GM03348 (cell line): ENCODE results near the gene C1QTNF8.

Experiments used
- DNase-seq: peaks from one replicate; pipeline ENCODE4 v3.0.0; 2012; ENCODE audit warnings: low spot score

C1QTNF8 gene

DNA sequence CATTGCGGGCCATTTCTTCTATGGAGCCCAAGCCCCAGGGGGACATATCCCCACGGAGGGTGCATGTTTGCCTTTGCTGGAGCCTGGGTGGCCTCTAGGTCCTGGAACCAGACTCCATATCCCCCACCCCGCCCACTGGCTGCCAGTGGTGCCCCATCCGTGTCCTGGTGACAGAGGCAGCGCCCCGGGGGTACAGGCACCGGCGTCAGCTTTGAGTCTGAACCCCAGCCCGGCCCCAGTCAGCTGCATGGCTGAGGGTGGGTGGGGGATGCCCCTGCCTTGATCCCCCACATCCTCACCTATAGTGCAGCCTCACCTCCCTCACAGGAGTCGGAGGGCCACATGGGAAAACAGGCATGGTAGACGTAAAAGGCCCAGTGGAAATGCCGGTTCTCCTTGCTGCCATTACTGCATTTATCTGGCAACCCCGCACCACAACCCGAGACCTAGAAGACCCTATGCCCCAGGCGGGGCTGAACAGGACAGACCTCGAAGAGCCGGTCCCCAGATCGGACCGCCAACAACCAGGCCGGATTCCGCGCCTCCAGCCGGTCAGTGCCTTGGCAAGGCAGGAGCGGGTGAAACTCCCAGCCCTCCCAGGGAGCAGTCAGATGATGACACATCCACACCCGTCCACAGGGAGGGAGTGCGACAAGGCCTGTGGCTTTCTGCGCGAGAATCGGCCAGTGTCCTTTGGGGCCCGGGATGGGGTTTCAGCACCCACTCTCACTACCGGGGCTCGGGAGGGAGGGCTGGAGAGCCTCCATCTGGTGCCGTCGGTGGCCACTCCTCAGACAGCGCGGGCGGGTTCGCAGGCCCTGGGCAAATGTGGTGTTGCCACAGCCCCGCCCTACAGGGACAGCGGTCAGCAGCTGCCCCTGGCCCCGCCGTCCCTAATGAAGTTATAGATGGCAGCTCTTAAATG, 35.4 kb downstream of the C1QTNF8 start:
- no peak for DNase-seq

DNA sequence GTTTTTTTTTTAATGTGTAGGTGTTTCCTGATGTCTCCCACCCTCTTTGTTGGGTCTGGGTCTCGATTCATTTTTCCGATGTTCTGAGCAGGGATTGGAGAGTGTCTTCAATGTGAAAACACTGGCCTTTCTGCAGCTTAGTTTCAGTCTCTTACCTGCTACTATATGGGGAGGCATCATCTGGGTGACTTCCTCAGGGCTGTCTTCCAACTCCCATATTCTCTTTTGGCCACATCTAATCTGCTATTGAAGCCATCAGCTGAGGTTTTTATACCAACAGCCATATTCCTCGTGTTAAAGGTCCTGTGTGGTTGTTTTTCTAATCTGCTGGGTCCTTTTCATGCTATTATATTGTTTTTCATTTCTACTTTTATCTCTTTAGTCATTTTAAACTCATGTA, 36.7 kb downstream of the C1QTNF8 start:
- no peak for DNase-seq

- DNase-seq, result no peak
These were observed 37.8 kb downstream of the C1QTNF8 start for GRCh38 chr16:1058216-1058615.

DNA sequence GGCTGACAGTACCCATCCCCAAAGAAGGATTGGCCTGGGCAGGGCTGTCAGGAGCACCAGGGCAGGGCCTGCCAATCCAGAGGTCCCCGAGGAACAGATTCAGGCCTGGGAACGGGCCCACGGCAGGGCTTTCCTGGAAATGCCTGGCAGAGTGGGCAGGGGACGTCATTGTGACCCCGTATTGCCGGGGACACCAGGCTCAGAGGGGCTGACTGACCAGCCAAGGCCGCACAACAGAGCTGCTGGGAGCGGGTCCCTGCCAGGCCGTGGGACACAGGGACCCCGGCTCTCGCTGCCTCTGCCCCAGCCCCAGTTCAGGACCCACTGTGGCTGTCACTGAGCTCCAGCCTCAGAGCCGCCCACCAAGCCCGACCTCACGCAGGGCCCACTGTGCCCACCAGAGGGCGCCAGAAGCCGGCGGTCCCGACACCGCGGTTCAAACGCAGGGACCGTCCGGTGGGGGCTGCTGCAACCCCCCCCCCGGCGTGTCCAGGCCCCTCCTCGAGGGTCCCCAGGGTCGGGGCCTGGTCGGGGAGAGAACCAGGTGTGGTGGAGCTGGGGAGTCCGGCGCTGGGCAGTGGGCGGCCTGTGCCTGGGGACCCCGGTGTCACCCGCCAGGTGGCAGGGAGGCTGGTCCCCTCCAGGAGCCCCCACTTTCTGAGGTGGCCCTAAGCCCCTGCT, 38.7 kb downstream of the C1QTNF8 start:
- peak; percentile 83 for DNase-seq

DNA sequence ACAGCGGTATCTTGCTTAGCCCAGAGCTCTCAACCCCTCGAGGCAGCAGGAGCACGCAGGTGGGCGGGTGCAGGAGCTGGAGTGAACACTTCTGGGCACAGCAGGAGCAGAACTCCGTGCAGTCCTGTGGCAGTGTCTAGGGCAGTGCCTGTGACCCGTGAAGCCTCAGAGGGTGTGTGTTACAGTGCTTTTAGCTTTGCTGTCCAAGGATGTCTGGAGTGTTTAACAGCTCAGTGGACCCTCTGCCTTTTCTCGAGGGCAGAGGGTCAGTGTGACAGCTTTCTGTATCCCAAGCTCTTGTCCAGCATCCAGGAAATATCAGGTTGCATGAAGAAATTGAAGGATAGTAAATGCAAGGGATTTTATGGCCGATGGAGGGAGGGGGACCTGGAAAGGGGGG, 39.8 kb downstream of the C1QTNF8 start:
- DNase-seq, result no peak

GRCh38 chr16:1055557-1055924, 40.5 kb downstream of the C1QTNF8 start:
- no peak for DNase-seq

DNA sequence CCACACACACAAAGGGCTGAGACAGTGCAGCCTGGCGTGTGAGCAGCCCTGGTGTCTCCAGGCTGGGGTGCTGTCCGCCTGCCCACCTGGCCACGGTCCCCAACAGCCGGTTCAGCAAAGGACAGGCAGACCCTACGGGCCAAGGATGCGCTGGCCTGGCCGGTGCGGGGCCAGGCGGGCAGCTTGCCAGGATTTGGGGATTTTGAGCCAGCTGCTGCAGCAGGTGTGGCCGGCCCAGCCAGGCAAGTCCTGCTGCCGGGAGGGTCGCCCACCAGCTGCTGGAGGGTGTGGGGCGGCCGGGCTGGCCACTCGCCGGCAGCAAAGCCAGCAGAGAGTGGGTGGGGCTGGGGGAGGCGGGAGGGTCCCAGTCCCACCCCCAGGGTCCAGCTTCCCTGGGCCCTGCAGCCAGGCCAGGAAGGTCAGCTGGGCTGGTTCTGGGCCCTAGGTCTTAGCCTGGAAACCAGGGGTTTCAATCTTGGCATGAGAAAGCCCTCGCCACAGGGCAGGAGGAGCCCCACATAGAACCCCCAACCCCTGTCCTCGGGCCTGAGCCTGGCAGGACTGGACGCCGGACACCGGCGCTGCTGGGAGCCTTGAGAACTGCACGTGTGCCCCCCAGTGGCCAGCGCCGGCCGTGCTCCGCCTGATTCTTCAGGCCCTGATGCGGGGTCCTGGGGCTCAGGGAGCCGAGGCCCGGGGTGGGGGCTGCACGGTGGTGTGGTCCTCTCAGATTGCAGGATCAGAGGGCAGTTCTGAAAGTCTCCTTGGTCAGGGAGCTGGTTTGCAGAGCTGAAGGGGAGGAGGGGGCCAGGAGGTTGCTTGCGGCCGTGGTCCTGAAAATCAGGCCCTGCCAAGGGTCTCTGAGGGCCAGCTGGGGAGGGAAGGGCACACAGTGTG, 41.1 kb downstream of the C1QTNF8 start:
- DNase-seq, result peak; percentile 93

DNA sequence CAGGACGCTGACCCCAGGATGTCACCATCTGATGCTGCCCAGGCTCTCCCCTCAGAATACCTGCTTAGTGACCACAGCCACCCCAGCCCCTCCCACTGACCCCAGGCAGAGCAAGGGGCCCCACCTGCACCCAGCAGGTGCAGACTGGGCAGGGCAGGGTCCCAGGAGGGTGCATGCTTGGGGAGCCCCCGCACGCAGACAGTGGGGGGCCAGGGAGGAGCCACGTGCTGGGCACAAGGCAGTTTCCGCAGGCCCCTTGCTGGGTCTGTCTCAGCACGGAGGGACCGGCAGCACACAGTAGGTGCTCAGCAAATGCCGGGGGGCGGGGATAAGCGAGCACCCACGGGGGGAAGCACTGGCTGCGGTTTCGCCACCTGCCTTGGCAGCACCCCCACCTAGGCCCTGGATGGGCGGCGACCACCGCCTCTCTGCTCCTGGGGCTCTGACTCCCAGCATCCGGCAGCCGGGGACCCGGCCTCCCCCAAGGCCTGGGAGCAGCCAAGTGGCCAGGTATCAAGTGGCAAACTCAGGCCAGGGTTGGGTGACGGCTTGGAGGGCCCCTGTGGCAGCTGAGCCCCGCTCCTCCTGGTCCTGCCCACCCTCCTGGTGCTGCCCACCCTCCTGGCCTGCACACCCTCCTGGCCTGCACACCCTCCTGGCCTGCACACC, 42.2 kb downstream of the C1QTNF8 start:
- no peak for DNase-seq

GRCh38 chr16:1053121-1053521, 42.9 kb downstream of the C1QTNF8 start:
- no peak for DNase-seq

DNA sequence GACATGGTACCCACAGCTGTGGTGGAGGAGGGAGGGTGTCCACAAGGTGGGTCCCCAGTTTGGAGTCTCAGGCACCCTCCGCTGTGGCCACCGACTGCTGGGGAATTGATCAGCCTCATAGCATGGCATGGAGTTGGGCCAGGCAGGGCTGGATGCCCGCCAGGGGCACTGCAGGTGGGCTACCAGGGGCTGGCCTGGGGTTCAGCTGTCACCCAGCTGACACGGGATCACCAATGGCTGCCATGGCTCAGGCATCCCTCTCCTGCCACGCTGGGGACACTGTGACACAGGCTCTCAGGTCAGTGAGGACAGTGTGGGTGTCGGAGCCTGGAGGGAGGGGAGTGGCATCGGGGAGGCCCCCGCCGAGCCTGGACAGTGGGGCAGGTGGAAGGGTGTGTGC, 43.3 kb downstream of the C1QTNF8 start:
- DNase-seq, result no peak

DNA sequence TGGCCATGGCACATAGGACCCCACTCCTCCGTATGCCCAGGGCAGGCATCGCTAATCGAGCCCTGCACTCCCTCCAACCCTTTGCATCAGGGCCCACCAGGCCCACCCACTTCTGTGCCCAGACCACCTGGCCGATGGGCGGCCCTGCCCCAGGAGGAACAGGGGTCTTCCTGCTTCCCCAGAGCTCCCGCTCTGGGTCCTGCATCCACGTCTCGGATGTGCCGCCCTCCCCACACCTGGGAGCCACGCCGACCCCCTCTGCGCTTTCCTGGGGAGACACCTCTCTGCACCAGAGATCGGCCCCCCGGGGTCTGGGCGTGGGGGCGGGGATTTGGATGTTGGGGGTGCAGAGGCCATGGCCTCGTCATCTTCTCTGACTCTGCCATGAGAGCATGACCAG, 44.6 kb downstream of the C1QTNF8 start:
- no peak for DNase-seq

GRCh38 chr16:1050921-1051320, 45.1 kb downstream of the C1QTNF8 start:
- DNase-seq, result no peak

- no peak for DNase-seq
These were observed 45.5 kb downstream of the C1QTNF8 start for GRCh38 chr16:1050516-1050915.

- no peak for DNase-seq
These were observed 46.1 kb downstream of the C1QTNF8 start for GRCh38 chr16:1049976-1050247.

DNA sequence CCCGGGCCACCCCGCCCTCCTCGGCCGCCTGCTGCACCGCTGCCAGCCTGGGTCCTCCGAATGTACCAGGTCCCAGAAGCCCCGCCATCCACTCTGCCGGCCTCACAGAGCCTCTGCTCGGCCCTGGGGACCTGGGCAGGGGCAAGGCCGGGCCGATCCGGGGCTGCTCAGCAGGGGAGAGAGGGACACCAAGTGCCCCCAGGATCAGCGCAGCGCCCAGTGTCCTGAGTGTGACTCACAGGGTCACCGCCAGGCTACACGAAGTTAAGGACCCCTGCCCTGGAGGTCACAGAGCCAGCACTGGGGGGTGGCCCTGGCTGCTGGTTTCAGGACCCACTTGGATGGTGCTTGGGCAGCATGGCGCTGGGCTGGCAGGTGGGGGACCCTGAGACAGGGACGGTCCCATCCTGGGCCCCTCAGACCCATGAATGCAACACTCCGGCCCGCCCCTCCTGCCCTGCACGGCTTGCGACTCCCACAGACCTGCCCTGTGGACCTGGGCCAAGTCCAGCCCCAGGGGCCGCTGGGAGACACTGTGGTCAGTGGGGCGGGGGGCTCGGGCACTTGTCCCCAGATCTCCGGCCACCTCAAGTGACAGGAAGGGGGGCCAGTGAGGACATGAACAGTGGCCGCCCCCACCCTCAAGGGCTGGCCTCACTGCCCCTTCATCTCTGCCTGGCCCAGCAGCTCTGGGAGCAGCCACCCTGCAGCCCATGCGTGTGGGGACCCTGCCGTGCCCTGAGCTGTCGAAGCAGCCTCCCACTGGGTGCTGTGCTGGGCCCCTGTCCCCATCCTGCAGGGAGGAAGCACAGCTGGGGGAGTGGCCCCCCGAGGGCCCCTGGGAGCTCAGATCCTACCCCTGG, 46.7 kb downstream of the C1QTNF8 start:
- no peak for DNase-seq

GRCh38 chr16:1048442-1049112, 47.5 kb downstream of the C1QTNF8 start:
- DNase-seq, result peak; percentile 86

DNA sequence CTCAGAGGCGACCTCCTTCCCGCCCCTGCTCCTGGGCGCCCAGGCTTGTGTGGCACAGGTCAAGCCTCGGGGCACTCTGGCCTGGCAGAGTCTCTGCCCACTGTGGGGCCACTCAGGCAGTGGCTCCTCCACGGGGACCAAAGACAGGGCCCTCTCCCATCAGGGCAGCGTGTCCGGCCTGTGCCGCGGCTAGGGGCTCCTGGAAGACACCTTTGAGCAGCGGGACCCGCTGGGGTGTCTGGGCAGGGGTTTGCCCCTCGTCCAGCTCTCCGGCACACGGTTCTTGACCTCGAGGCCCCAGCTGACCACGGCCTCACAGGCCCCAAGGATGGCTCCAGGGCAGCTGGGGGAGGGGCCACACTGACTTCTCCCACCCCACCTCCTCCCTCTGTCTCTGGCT, 48.2 kb downstream of the C1QTNF8 start:
- no peak for DNase-seq

- no peak for DNase-seq
These were observed 48.9 kb downstream of the C1QTNF8 start for GRCh38 chr16:1047123-1047522.

DNA sequence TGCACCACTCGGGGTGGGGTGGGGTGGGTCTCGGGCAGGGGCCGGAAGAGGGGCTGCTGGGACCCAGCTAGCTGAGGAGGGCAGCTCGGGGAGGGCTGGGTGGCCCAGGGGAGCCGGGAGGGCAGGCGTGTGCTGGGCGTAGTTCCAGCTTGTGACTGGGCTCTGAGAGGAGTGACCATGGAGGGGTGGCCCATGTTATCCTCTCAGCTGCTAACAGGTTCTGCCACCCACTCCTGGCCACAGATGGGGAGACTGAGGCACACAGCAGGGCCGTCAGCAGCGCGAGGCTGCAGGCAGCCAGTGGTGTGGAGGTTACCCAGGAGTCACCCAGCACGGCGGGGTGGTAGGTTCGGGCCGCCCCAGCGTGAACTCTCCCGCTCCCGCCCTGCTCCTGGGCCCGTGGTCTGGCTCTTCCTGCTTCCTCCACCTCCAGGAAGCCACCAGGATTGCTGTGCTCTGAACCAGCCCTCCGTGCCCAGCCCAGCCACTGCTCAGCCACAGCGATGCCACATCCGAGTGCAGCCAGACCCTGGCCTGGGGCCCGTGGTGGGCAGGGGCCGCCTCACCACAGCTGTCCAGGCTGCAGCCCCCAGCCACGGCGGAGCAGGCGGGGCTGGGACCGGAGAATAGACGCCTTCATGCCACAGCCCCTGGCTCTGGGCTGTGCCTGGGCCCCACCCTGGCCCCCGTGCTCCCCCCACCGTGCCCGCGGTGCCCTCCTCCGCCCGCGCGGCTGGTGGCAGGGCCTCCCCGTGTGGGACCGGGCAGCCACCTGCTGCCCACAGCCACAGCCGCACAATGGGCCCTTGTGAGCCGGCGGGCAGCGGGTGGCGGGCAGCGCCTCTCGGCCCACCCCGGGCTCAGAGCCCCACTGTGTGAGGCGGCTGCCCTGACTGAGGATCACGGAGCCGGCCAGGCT, 49.8 kb downstream of the C1QTNF8 start:
- DNase-seq, result no peak
